Measurements from ENCODE around the gene POC1B. TPM values are rescaled to one million over a fixed set of nuclear protein-coding genes. Genes with fewer than 3 reads are reported as not detected.
A peak's percentile ranks its signal among the peaks of the same experiment; 100 is the strongest.

POC1B gene
- total RNA-seq, 4 donors from 2014 or later: 7.3 to 8.9 (median 7.8) TPM

DNA sequence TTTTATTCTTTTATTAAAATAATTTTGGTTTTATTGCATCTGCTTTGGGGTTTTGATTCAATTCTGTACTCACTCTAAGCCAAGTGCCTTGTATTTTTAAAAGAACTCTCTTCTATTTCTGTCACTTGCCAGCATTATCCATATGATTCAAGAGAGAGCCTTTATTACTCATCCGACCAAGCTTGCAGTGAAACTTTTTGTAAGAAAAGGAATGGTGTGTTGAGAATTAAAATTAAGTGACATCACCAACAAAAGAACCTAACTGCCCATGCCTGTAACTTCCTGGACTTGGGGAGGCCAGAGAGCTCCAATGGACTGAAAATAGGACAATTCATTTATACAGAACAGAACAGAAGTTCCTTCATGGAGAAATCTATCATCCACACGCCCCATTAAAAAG, 53.3 kb downstream of the POC1B start:
- Histone ChIP-seq H3K27ac (no peak overlapping the region), H3K4me1 (no peaks in the 10 kb centered on the region), H3K27me3 (no peaks in the 10 kb centered on the region), H3K9me3 (no peaks in the 10 kb centered on the region), H3K36me3 (no peaks in the 10 kb centered on the region), H3K4me3 (no peak overlapping the region)
- in situ Hi-C loops (cut with MboI; ENCODE audit: low sequenced_read_pairs in 4 of 4) (loop anchor here in 3 of 4 donors (5.0 to 25.0 kb wide), 3 partner anchors 52 to 460 kb away; partner anchors contain the start of genes POC1B (in 2 of the 3) and GALNT4 (in 1 of the 3)), intact Hi-C loops (cut with DNase I; ENCODE audit: low total_unique reads) (no loop called here)
- TF ChIP-seq, protein P1, sequence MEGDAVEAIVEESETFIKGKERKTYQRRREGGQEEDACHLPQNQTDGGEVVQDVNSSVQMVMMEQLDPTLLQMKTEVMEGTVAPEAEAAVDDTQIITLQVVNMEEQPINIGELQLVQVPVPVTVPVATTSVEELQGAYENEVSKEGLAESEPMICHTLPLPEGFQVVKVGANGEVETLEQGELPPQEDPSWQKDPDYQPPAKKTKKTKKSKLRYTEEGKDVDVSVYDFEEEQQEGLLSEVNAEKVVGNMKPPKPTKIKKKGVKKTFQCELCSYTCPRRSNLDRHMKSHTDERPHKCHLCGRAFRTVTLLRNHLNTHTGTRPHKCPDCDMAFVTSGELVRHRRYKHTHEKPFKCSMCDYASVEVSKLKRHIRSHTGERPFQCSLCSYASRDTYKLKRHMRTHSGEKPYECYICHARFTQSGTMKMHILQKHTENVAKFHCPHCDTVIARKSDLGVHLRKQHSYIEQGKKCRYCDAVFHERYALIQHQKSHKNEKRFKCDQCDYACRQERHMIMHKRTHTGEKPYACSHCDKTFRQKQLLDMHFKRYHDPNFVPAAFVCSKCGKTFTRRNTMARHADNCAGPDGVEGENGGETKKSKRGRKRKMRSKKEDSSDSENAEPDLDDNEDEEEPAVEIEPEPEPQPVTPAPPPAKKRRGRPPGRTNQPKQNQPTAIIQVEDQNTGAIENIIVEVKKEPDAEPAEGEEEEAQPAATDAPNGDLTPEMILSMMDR (IDR thresholded peaks at IDR 0.05 in 4 of 5, conservative IDR thresholded peaks at IDR 0.05 in 1 of 5): no peak
- no peak for TF ChIP-seq POLR2A (IDR thresholded peaks at IDR 0.05)
- DNase-seq (no peak), ATAC-seq (no peak)

DNA sequence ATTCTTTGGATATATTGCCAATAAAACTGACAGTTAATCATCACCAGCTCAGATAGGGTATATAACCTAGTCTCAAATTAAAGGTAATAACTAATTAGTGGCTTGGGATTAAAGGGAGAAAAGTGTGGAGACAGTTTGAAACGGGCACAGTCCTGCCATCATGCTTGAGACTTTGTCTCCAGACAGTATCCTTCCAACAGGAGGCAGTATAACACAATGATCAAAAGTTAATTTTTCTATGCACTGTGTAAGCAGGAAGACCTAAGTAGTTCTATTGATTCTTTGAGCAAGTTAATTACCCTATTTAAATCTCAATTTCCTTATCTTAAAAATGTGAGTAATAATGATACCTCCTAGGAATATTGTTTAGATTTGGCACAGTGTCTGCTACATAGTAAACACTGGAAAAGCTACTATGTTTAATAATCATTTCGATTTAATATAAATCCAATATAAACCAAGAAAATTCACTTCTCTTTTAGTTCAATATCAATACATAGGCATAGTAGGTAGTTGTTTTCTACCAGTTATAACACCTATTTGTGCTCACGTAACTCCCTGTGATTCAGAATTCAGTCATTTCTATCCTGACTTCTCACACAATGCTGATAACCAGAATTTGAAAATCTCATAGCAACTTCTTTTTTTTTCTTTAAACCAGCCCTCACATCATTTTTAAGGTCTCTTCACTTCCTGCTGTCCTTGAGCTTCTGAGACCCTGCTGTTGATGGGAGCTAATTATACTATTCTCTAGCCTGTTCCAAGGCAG, 54.9 kb downstream of the POC1B start:
- ATAC-seq (peak; percentile 53 to 54), DNase-seq (no peak)
- intact Hi-C loops (cut with DNase I; ENCODE audit: low total_unique reads): loop anchor here (2.0 kb wide), 1 partner anchor 54 kb away; the partner anchor contains the start of gene GALNT4
- Histone ChIP-seq H3K4me3 (no peak overlapping the region), H3K27ac (no peak overlapping the region), H3K27me3 (no peaks in the 10 kb centered on the region), H3K9me3 (no peaks in the 10 kb centered on the region), H3K36me3 (no peaks in the 10 kb centered on the region), H3K4me1 (no peaks in the 10 kb centered on the region)
- in situ Hi-C loops (cut with MboI; ENCODE audit: low sequenced_read_pairs in 4 of 4): loop anchor here in 3 of 4 donors (5.0 to 25.0 kb wide), 3 partner anchors 54 to 459 kb away; partner anchors contain the start of genes POC1B (in 2 of the 3) and GALNT4 (in 1 of the 3)
- TF ChIP-seq POLR2A (IDR thresholded peaks at IDR 0.05): no peak
- TF ChIP-seq, protein P1 (IDR thresholded peaks at IDR 0.05 in 4 of 5, conservative IDR thresholded peaks at IDR 0.05 in 1 of 5): peak in 4 of 5 experiments; percentile 14 to 62 (median 40)

DNA sequence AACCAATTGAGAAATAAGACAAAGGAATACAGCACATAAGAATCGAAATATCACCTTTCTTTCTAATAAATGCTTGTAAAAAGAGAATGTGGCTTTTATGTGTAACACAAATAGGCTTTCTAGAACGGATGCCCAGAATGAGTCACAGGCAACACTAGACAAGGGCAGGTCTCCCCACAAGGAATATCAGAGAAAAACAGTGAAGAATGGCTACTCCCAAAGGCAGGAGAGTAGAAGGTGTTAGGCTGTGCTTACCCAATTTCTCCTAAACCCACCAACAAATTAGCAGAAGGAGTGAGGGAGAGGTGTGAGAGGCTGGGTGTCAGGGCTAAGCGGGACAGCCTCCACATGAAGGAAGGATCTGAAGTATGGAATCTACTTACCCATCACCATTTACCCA, 56.5 kb downstream of the POC1B start:
- in situ Hi-C loops (cut with MboI; ENCODE audit: low sequenced_read_pairs in 4 of 4) (loop anchor here in 1 of 4 donors (25.0 kb wide), 1 partner anchor 457 kb away; no protein-coding TSS in a partner anchor), intact Hi-C loops (cut with DNase I; ENCODE audit: low total_unique reads) (no loop called here)
- Histone ChIP-seq H3K27ac (no peak overlapping the region), H3K27me3 (no peaks in the 10 kb centered on the region), H3K36me3 (no peaks in the 10 kb centered on the region), H3K9me3 (no peaks in the 10 kb centered on the region), H3K4me3 (no peak overlapping the region), H3K4me1 (no peaks in the 10 kb centered on the region)
- ATAC-seq: no peak
- TF ChIP-seq, protein P1 (IDR thresholded peaks at IDR 0.05 in 4 of 5, conservative IDR thresholded peaks at IDR 0.05 in 1 of 5): no peak
- TF ChIP-seq POLR2A (IDR thresholded peaks at IDR 0.05): no peak
- no peak for DNase-seq

DNA sequence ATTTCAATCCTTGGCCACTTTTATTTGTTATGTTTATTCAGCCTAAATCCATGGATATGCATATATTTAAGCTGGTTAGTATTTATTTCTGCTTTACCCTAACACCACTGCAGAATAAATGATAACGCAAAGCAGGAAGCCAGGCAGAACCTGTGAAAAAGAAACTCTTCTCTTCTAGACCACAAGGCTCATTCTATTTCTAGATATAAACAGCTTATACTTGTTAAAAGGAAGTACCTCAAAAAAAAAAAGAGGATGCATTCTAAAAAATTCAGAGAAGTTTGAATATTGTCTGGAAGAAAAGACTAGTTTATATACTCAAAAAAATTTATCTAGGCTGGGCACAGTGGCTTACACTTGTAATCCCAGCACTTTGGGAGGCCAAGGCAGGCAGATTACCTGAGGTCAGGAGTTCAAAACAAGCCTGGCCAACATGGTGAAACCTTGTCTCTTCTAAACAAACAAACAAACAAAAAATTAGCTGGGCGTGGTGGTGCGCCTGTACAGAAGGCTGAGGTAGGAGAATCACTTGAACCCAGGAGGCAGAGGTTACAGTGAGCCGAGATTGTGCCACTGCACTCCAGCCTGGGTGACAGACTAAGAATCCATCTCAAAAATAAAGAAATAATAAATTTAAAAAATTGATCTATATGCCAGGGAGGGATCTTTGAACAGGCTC, 57.1 kb downstream of the POC1B start:
- H3K4me1 ChIP-seq: no peaks in the 10 kb centered on the region
- TF ChIP-seq, protein P1 (IDR thresholded peaks at IDR 0.05 in 4 of 5, conservative IDR thresholded peaks at IDR 0.05 in 1 of 5): no peak
- no peak for TF ChIP-seq POLR2A (IDR thresholded peaks at IDR 0.05)
- H3K27ac ChIP-seq: no peak overlapping the region
- no peak overlapping the region for H3K4me3 ChIP-seq
- DNase-seq (no peak), ATAC-seq (no peak)
- no peaks in the 10 kb centered on the region for H3K36me3 ChIP-seq
- H3K27me3 ChIP-seq: no peaks in the 10 kb centered on the region
- H3K9me3 ChIP-seq: no peaks in the 10 kb centered on the region
- in situ Hi-C loops (cut with MboI; ENCODE audit: low sequenced_read_pairs in 4 of 4): loop anchor here in 1 of 4 donors (25.0 kb wide), 1 partner anchor 456 kb away; no protein-coding TSS in a partner anchor
- intact Hi-C loops (cut with DNase I; ENCODE audit: low total_unique reads): no loop called here
